Adipocyte (in vitro differentiated cells): ENCODE data around the gene BUB1B.

Source experiments
- DNase-seq: peaks from one replicate; pipeline ENCODE4 v3.0.0-alpha.2; 2015; ENCODE audit warnings: low read depth
- H3K27me3 ChIP-seq: replicated peaks from 2 replicates; pipeline ENCODE4 v1.7.0; 2013; ENCODE audit warnings: mild to moderate bottlenecking, low read length, moderate library complexity; ENCODE audit not compliant: control insufficient read depth, insufficient read depth
- H3K36me3 ChIP-seq: 2 replicates; pipeline ENCODE4 v1.7.0; 2013; ENCODE audit warnings: low read length, mild to moderate bottlenecking, moderate library complexity; ENCODE audit not compliant: control insufficient read depth, insufficient read depth, severe bottlenecking
- H3K4me1 ChIP-seq: 2 replicates; pipeline ENCODE4 v1.7.0; 2013; ENCODE audit warnings: mild to moderate bottlenecking, low read length, moderate library complexity; ENCODE audit not compliant: control insufficient read depth, insufficient read depth
- H3K4me3 ChIP-seq: 2 replicates; pipeline ENCODE4 v1.7.0; 2013; ENCODE audit warnings: mild to moderate bottlenecking, low read length, moderate library complexity
- H3K9ac ChIP-seq: 2 replicates; pipeline ENCODE4 v1.7.0; 2013; ENCODE audit warnings: mild to moderate bottlenecking, low read length, moderate library complexity
- H3K9me3 ChIP-seq: 2 replicates; pipeline ENCODE4 v1.7.0; 2013; ENCODE audit warnings: mild to moderate bottlenecking, low read length, moderate library complexity; ENCODE audit not compliant: control insufficient read depth

The BUB1B gene

GRCh38 chr15:40233727-40234577, 73.1 kb downstream of the BUB1B start:
- Histone ChIP-seq H3K36me3 (no peaks in the 10 kb centered on the region), H3K27me3 (peaks cover 14% of the 10 kb centered on the region), H3K4me1 (peaks cover 3% of the 10 kb centered on the region), H3K4me3 (no peak overlapping the region), H3K9me3 (no peaks in the 10 kb centered on the region), H3K9ac (no peak overlapping the region)
- peak; percentile 20 for DNase-seq

- Histone ChIP-seq H3K36me3 (no peaks in the 10 kb centered on the region), H3K9me3 (no peaks in the 10 kb centered on the region)
- no peak for DNase-seq
Measured at GRCh38 chr15:40234783-40235182, 73.9 kb downstream of the BUB1B start.

GRCh38 chr15:40235201-40235885, 74.5 kb downstream of the BUB1B start:
- H3K4me3 ChIP-seq = no peak overlapping the region
- no peaks in the 10 kb centered on the region for H3K36me3 ChIP-seq
- peaks cover 23% of the 10 kb centered on the region for H3K27me3 ChIP-seq
- no peak overlapping the region for H3K9ac ChIP-seq
- no peaks in the 10 kb centered on the region for H3K9me3 ChIP-seq
- DNase-seq = no peak
- peaks cover 9% of the 10 kb centered on the region for H3K4me1 ChIP-seq

More at GRCh38 chr15:40234783-40235182, 73.9 kb downstream of the BUB1B start:
- Histone ChIP-seq H3K9ac (no peak overlapping the region), H3K4me3 (no peak overlapping the region), H3K4me1 (peaks cover 9% of the 10 kb centered on the region), H3K27me3 (peaks cover 20% of the 10 kb centered on the region)

- DNase-seq = peak; percentile 68
- H3K9ac ChIP-seq = no peak within 1 kb of the TSS
- no peaks in the 10 kb centered on the region for H3K9me3 ChIP-seq
- H3K4me3 ChIP-seq = peak within 1 kb of the TSS; percentile 57
- H3K4me1 ChIP-seq = peaks cover 9% of the 10 kb centered on the region
- no peaks in the 10 kb centered on the region for H3K36me3 ChIP-seq
- H3K27me3 ChIP-seq = peaks cover 38% of the 10 kb centered on the region
Measured at GRCh38 chr15:40238532-40239403, 77.9 kb downstream of the BUB1B start, which contains the start of gene PAK6. Gene PAK6, plus strand, starts transcription at chr15:40239063. Its CDS starts 25,723 bp downstream, at chr15:40264786.

GRCh38 chr15:40239404-40239692, 78.5 kb downstream of the BUB1B start:
- H3K9me3 ChIP-seq = no peaks in the 10 kb centered on the region
- H3K9ac ChIP-seq = no peak overlapping the region
- H3K36me3 ChIP-seq = no peaks in the 10 kb centered on the region
- H3K4me1 ChIP-seq = peaks cover 9% of the 10 kb centered on the region
- H3K4me3 ChIP-seq = peak overlapping the region; percentile 57
- DNase-seq = no peak
- H3K27me3 ChIP-seq = peaks cover 38% of the 10 kb centered on the region

GRCh38 chr15:40239693-40240618, 79.1 kb downstream of the BUB1B start:
- DNase-seq = no peak
- no peak overlapping the region for H3K9ac ChIP-seq
- H3K27me3 ChIP-seq = peaks cover 38% of the 10 kb centered on the region
- no peak overlapping the region for H3K4me3 ChIP-seq
- peaks cover 9% of the 10 kb centered on the region for H3K4me1 ChIP-seq
- no peaks in the 10 kb centered on the region for H3K9me3 ChIP-seq
- no peaks in the 10 kb centered on the region for H3K36me3 ChIP-seq

GRCh38 chr15:40240619-40241221, 79.9 kb downstream of the BUB1B start:
- DNase-seq = no peak
- no peaks in the 10 kb centered on the region for H3K9me3 ChIP-seq
- no peak overlapping the region for H3K4me3 ChIP-seq
- H3K36me3 ChIP-seq = no peaks in the 10 kb centered on the region
- peaks cover 40% of the 10 kb centered on the region for H3K27me3 ChIP-seq
- H3K4me1 ChIP-seq = peaks cover 9% of the 10 kb centered on the region
- no peak overlapping the region for H3K9ac ChIP-seq

GRCh38 chr15:40241269-40242212, 80.7 kb downstream of the BUB1B start:
- peaks cover 9% of the 10 kb centered on the region for H3K4me1 ChIP-seq
- DNase-seq = no peak
- H3K36me3 ChIP-seq = no peaks in the 10 kb centered on the region
- no peak overlapping the region for H3K4me3 ChIP-seq
- H3K9ac ChIP-seq = no peak overlapping the region
- peaks cover 40% of the 10 kb centered on the region for H3K27me3 ChIP-seq
- H3K9me3 ChIP-seq = no peaks in the 10 kb centered on the region

GRCh38 chr15:40242213-40242599, 81.3 kb downstream of the BUB1B start:
- H3K4me1 ChIP-seq = peaks cover 9% of the 10 kb centered on the region
- H3K27me3 ChIP-seq = peaks cover 40% of the 10 kb centered on the region
- no peak overlapping the region for H3K4me3 ChIP-seq
- H3K9ac ChIP-seq = no peak overlapping the region
- no peaks in the 10 kb centered on the region for H3K36me3 ChIP-seq
- H3K9me3 ChIP-seq = no peaks in the 10 kb centered on the region
- no peak for DNase-seq
